GM18867 (cell line): ENCODE data around the gene SSR3.

Experiments
- ATAC-seq: cut with Tn5 transposase; IDR thresholded peaks from one replicate; pipeline ENCODE4 v1.9.1; 2021; ENCODE audit warnings: mild to moderate bottlenecking, moderate library complexity; ENCODE audit not compliant: unreplicated experiment

The SSR3 gene

DNA sequence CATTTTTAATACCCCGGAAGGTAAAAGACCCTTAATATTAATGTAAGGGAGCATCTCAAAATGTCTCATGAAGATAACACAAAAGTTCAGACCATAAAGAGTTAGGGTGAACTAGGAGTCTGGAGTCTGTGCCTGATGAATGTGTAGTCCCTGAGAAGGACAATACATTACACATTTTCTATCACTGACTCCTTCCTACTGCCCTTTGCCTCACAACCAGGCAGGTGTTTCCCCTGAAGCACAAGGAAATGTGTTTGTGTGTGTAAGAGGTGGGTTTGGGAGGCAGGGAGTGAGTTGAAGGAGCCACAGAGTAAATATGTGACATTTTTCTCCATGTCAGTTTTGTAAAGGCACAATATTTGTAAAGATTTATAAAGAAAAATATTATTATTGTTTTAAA is 59.1 kb downstream of the SSR3 start:
- ATAC-seq: no peak

DNA sequence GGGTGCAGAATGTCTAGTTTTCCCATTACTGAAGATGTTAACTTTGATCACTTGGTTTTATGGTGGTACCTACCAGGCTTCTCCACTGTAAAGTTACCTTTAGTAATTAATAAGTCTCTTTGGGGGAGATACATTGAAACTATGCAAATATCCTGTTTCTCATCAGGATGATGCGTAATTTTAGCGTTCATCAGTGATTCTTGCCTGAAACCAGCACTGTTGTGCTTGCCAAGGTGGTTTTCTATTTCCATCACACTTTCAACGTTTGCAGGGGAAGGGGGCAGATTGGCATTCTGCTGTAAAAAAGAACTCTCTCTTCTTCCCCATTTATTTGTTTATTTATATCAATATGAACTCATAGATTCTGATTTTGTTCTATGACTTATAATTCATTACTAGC is 61.0 kb downstream of the SSR3 start:
- ATAC-seq: peak; percentile 62

DNA sequence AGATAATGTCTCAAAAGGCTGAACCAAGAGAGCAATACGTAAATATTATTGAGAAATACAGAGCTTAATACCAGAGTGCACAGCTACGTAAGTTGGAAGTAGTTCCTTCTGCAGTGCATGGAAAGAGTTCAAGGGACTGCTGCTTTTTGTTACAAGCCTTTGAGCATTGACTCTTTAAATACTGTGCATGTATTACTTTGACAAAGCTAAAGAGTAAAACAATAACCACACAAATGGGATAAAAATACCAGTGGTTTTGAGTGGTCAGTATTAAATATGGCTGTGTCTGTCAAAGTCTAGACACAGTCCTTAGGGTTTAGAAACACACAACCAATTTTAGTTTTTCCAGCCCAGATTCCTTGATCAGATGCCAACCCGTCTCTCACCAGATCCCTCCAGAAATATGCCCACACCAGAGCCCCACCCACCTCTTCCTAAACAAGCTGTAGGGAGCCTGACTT is 62.1 kb downstream of the SSR3 start:
- ATAC-seq: no peak

- no peak for ATAC-seq
Measured at GRCh38 chr3:156491192-156491591, 63.7 kb downstream of the SSR3 start.
